Cardiac fibroblast (primary cell): ENCODE results near the gene KCNH6.

Experiments
- DNase-seq, 2 donors: peaks; one replicate each; pipeline versions ENCODE4 v3.0.0 to v3.0.0-alpha.2; 2010; ENCODE audit warnings: low read depth in 2 of 2
- H3K4me3 ChIP-seq, 2 donors: replicated peaks in 1 of 2; 1 replicate in 1 of 2; 2 replicates in 1 of 2; pipeline ENCODE4 v1.5.1; 2011; ENCODE audit warnings: low read depth in 2 of 2, low read length in 2 of 2, mild to moderate bottlenecking in 2 of 2, moderate library complexity in 1 of 2
- TF ChIP-seq, protein P1 (sequence below): IDR thresholded peaks from one replicate; pipeline ENCODE4 v1.5.1; 2011; ENCODE audit warnings: low read depth, mild to moderate bottlenecking, low read length, inconsistent platforms

Gene KCNH6

DNA sequence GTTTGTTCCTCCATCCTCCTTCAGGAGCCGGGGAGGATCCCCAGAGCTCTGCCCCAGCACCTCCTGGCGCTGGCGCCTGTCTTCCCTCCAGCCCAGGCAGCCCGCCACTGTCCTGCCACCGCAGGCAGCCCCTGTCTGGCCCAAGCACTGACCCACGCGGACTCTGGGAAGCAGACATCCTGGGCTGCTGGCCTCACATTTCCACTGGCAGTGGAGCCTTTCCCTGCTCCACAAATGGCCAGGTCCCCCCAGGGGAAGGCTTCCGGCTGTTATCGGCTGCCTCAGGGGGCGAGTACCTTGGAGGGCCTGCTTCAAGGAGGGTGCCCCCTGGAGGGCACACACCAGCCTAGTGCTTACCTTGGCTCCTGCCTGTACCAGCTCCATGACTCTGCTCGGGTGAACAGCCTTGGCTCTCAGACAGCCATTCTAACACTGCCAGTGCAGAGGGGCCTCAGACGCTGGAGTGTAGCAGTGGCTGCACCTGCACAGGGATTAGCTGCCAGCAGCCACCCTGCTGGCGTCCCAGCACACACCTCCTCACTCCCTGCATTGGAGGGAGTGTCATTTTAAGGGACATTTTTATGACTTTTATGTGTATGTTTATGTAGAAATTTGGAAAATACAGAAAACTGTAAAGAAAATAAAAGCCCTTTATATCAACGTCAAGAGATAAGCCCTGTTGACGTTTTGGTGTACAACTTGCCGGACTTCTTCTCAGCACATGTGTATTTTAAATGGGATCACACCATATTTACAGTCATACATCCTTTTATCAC lies 25.3 kb upstream of the KCNH6 start:
- TF ChIP-seq, protein P1, sequence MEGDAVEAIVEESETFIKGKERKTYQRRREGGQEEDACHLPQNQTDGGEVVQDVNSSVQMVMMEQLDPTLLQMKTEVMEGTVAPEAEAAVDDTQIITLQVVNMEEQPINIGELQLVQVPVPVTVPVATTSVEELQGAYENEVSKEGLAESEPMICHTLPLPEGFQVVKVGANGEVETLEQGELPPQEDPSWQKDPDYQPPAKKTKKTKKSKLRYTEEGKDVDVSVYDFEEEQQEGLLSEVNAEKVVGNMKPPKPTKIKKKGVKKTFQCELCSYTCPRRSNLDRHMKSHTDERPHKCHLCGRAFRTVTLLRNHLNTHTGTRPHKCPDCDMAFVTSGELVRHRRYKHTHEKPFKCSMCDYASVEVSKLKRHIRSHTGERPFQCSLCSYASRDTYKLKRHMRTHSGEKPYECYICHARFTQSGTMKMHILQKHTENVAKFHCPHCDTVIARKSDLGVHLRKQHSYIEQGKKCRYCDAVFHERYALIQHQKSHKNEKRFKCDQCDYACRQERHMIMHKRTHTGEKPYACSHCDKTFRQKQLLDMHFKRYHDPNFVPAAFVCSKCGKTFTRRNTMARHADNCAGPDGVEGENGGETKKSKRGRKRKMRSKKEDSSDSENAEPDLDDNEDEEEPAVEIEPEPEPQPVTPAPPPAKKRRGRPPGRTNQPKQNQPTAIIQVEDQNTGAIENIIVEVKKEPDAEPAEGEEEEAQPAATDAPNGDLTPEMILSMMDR: no peak
- no peak overlapping the region for H3K4me3 ChIP-seq
- no peak for DNase-seq

DNA sequence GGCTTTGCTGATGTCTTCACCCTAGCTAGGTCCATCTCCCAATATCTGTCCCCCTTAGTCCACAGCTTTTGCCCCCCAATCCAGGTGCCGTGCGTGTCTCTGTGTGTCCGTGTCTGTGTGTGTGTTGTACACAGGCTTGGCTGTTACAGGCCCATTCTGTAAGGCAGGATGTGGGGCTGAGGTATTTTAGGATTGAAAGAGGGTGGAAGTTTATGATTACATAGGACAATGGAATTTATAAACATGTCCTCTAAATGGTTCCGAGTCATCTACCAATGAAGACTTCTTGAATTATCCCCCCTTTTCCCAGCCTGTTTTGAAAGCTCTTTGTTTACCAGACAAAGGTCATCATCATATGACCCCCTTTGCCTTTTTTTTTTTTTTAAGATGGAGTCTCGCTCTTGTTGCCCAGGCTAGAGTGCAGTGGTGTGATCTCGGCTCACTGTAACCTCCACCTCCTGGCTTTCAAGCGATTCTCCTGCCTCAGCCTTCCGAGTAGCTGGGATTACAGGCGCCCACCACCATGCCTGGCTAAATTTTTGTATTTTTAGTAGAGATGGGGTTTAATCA lies 24.4 kb upstream of the KCNH6 start:
- TF ChIP-seq, protein P1: no peak
- DNase-seq: peak; percentile 30 to 46
- no peak overlapping the region for H3K4me3 ChIP-seq

DNA sequence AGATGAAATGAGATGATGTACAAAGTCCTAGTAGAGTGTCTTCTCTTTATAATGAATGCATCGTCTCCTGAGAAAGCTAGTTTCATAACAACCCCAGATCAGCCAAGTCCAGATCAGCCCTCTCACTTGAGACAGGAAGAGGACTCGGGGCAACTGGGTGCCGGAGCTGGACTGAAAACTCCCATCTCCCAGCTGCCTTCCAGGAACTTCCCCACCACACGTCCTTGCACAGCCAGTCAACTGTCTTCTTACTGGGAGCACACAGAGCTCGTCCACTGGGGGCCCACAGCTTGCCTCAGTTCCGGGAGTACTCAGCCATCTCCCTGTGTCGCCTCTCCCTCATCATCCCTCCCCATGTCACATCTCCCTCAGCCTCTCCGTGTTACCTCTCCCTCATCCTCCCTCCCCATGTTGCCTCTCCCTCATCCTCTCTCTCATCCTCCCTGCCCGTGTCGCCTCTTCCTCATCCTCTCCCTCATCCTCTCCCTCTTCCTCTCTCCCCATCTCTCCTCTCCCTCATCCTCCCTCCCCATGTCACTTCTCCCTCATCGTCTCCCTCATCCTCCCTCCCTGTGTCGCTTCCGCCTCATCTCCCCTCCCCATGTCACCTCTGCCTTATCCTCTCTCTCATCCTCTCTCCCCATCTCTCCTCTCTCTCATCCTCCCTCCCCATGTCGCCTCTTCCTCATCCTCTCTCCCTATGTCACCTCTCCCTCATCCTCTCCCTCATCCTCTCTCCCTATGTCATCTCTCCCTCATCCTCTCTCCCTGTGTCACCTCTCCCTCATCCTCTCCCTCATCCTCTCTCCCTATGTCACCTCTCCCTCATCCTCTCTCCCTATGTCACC lies 22.4 kb upstream of the KCNH6 start:
- no peak overlapping the region for H3K4me3 ChIP-seq
- TF ChIP-seq, protein P1: no peak
- no peak for DNase-seq

DNA sequence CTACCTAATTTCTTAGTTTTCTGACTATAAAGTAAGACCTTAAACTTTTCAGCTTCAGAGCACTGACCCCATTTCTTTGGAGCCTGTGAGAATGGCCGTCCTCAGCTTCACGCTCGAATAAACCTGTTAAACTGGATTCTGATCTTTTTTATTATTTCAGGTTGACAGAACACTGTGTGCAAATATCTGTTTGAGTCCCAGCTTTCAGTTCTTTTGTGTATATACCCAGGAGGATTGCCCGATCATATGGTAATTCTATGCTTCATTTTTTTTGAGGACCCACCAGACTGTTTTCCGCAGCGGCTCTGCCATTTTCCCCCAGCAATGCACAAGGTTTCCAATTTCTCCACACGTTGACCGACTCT lies 19.8 kb upstream of the KCNH6 start:
- no peak for DNase-seq
- TF ChIP-seq, protein P1: no peak
- H3K4me3 ChIP-seq: no peak overlapping the region

DNA sequence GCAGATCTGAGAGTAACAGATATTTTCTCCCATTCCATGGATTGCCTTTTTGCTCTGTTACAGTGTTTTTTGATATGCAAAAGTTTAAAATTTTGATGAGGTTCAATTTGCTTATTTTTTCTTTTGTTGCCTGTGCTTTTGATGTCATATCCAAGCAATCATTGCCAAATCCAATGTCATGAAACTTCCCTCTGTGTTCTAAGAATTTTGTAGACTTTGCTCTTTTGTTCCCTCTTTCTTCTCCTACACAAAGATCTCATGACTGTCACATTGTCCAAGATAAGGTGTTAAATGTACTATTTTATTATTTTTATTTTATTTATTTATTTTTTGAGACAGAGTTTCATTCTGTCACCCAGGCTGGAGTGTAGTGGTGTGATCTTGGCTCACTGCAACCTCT lies 18.9 kb upstream of the KCNH6 start:
- no peak overlapping the region for H3K4me3 ChIP-seq
- TF ChIP-seq, protein P1: no peak
- no peak for DNase-seq

DNA sequence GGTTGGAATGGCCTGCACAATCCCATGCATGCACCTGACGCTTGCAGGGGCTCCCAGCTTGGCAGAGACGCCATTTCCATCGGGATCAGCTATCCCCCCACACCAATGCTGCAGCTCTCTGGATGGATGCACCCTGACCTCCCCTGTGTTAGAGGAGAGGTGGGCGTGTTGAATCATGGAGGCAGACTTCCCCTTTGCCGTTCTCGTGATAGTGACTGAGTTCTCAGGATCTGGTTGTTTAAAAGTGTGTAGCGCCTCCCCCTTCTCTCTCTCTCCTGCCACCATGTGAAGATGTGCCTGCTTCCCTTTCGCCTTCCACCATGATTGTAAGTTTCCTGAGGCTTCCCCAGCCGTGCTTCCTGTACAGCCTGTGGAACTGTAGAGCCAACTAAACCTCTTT lies 17.8 kb upstream of the KCNH6 start:
- DNase-seq: no peak
- TF ChIP-seq, protein P1: no peak
- no peak overlapping the region for H3K4me3 ChIP-seq
